ENCODE measurements around the gene TMEM45B.

DNA sequence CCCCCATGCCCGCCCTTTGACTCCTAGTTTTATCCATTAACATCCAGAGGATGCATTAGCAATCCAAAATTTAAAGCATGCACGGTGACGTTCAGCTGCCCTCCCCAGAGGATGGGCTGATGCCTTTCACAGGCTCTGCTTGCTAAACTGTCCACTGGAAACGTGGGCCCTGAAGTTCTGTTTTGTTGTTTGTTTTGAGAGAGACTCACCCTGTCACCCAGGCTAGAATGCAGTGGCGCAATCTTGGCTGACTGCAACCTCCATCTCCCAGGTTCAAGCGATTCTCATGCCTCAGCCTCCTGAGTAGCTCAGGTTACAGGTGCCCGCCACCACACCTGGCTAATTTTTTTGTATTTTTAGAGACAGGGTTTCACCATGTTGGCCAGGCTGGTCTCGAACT, 40.4 kb downstream of the TMEM45B start:
- TF ChIP-seq, protein P1, sequence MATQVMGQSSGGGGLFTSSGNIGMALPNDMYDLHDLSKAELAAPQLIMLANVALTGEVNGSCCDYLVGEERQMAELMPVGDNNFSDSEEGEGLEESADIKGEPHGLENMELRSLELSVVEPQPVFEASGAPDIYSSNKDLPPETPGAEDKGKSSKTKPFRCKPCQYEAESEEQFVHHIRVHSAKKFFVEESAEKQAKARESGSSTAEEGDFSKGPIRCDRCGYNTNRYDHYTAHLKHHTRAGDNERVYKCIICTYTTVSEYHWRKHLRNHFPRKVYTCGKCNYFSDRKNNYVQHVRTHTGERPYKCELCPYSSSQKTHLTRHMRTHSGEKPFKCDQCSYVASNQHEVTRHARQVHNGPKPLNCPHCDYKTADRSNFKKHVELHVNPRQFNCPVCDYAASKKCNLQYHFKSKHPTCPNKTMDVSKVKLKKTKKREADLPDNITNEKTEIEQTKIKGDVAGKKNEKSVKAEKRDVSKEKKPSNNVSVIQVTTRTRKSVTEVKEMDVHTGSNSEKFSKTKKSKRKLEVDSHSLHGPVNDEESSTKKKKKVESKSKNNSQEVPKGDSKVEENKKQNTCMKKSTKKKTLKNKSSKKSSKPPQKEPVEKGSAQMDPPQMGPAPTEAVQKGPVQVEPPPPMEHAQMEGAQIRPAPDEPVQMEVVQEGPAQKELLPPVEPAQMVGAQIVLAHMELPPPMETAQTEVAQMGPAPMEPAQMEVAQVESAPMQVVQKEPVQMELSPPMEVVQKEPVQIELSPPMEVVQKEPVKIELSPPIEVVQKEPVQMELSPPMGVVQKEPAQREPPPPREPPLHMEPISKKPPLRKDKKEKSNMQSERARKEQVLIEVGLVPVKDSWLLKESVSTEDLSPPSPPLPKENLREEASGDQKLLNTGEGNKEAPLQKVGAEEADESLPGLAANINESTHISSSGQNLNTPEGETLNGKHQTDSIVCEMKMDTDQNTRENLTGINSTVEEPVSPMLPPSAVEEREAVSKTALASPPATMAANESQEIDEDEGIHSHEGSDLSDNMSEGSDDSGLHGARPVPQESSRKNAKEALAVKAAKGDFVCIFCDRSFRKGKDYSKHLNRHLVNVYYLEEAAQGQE (IDR thresholded peaks at IDR 0.05; ENCODE audit: insufficient read depth in 1 of 2, low read depth in 2 of 2, low read length in 2 of 2), result no peak
- TF ChIP-seq FOXP2 (optimal IDR thresholded peaks at IDR 0.05; ENCODE audit: borderline replicate concordance, extremely low read depth, extremely low read length, insufficient read depth) (no peak), POLR2AphosphoS5 (IDR thresholded peaks at IDR 0.05; ENCODE audit: low read depth, low read length) (no peak)
